Left ventricle myocardium inferior (tissue), 1 donor: ENCODE measurements around the gene TDRD6. TPM values are rescaled to one million over a fixed set of nuclear protein-coding genes. Genes with fewer than 3 reads are reported as not detected.
"Not testable (repeated sequence)": the region's sequence is repeated elsewhere in the genome, so short reads cannot be mapped to it uniquely, and the experiment has no call there.

Source experiments
- DNase-seq: peaks from one replicate; pipeline ENCODE4 v3.0.0-alpha.2; 2020
- H3K27ac ChIP-seq: fragments of 200-600 bp; replicated peaks from 2 replicates; pipeline ENCODE4 v1.8.0; 2021
- H3K27me3 ChIP-seq: fragments of 200-600 bp; 2 replicates; pipeline ENCODE4 v1.8.0; 2021; ENCODE audit warnings: low read depth
- H3K36me3 ChIP-seq: fragments of 200-600 bp; 2 replicates; pipeline ENCODE4 v1.8.0; 2021
- H3K4me1 ChIP-seq: fragments of 200-600 bp; 2 replicates; pipeline ENCODE4 v1.8.0; 2021
- H3K4me3 ChIP-seq: fragments of 200-600 bp; 2 replicates; pipeline ENCODE4 v1.8.0; 2021; ENCODE audit warnings: mild to moderate bottlenecking, moderate library complexity
- H3K9me3 ChIP-seq: fragments of 200-600 bp; replicated peaks from 2 replicates; pipeline ENCODE4 v1.8.0; 2021
- CTCF ChIP-seq: fragments of 200-600 bp; IDR thresholded peaks from 2 replicates; pipeline ENCODE4 v1.8.0; 2021; ENCODE audit warnings: antibody characterized with exemption, mild to moderate bottlenecking, borderline replicate concordance
- intact Hi-C: fragments of 100-400 bp; cut with micrococcal nuclease; formaldehyde crosslinking; loops from one replicate; pipeline ENCODE4 v1.11.0; 2022
- long read RNA-seq: library from polyadenylated mRNA; unstranded; transcript quantifications from one replicate; pipeline ENCODE4 v2.0.0, GENCODE V29; 2021
- total RNA-seq: library from RNA; stranded (reverse); fragmentation: NEBNext Ultra II Directional; extraction: Animal tissue kit (Norgen Biotek cat#: 25700); gene quantifications from one replicate; pipeline ENCODE4 v1.2.1, GENCODE V29; 2021
- donor health status: DM: no; HTN: yes; CAD: no; lungs with severe emphysema.

The TDRD6 gene
- 0.36 TPM for total RNA-seq
- long read RNA-seq, result 0 reads

GRCh38 chr6:46687619-46688097 lies at the start of gene TDRD6:
Gene TDRD6, plus strand, starts transcription at chr6:46687885. Its CDS starts 244 bp downstream, at chr6:46688129.
- H3K27me3 ChIP-seq, result no peaks in the 10 kb centered on the region
- no peak within 1 kb of the TSS for H3K27ac ChIP-seq
- DNase-seq, result no peak
- no peaks in the 10 kb centered on the region for H3K9me3 ChIP-seq
- H3K4me3 ChIP-seq, result no peak within 1 kb of the TSS
- no peak for TF ChIP-seq CTCF
- intact Hi-C loops, result no loop called here
- H3K36me3 ChIP-seq, result no peaks in the 10 kb centered on the region
- H3K4me1 ChIP-seq, result no peaks in the 10 kb centered on the region

- intact Hi-C loops, result no loop called here
- no peak for DNase-seq
- Histone ChIP-seq H3K4me1 (no peaks in the 10 kb centered on the region), H3K27me3 (no peaks in the 10 kb centered on the region), H3K4me3 (no peak overlapping the region), H3K36me3 (no peaks in the 10 kb centered on the region), H3K27ac (no peak overlapping the region), H3K9me3 (no peaks in the 10 kb centered on the region)
- TF ChIP-seq CTCF, result no peak
Observed at GRCh38 chr6:46637933-46638332, 49.8 kb upstream of the TDRD6 start.

GRCh38 chr6:46638650-46639049 lies 49.0 kb upstream of the TDRD6 start:
- H3K27ac ChIP-seq, result no peak overlapping the region
- no peaks in the 10 kb centered on the region for H3K4me1 ChIP-seq
- H3K36me3 ChIP-seq, result no peaks in the 10 kb centered on the region
- no peaks in the 10 kb centered on the region for H3K27me3 ChIP-seq
- intact Hi-C loops, result no loop called here
- no peaks in the 10 kb centered on the region for H3K9me3 ChIP-seq
- DNase-seq, result no peak
- no peak for TF ChIP-seq CTCF
- H3K4me3 ChIP-seq, result no peak overlapping the region

GRCh38 chr6:46642928-46643751 lies 44.5 kb upstream of the TDRD6 start:
- intact Hi-C loops, result no loop called here
- no peaks in the 10 kb centered on the region for H3K27me3 ChIP-seq

GRCh38 chr6:46645265-46645664 lies 42.4 kb upstream of the TDRD6 start:
- Histone ChIP-seq H3K4me1 (no peaks in the 10 kb centered on the region), H3K4me3 (no peak overlapping the region), H3K27me3 (no peaks in the 10 kb centered on the region), H3K27ac (no peak overlapping the region), H3K9me3 (no peaks in the 10 kb centered on the region), H3K36me3 (no peaks in the 10 kb centered on the region)
- intact Hi-C loops, result no loop called here
- TF ChIP-seq CTCF, result no peak
- no peak for DNase-seq

More at GRCh38 chr6:46642928-46643751, 44.5 kb upstream of the TDRD6 start:
- TF ChIP-seq CTCF, result no peak
- no peaks in the 10 kb centered on the region for H3K9me3 ChIP-seq
- no peak overlapping the region for H3K27ac ChIP-seq
- DNase-seq, result no peak
- H3K36me3 ChIP-seq, result no peaks in the 10 kb centered on the region
- no peak overlapping the region for H3K4me3 ChIP-seq
- no peaks in the 10 kb centered on the region for H3K4me1 ChIP-seq

- not testable (repeated sequence) for DNase-seq, H3K4me3 ChIP-seq, H3K27me3 ChIP-seq
Observed at GRCh38 chr6:46648108-46648507, 39.6 kb upstream of the TDRD6 start.

More at GRCh38 chr6:46648108-46648507, 39.6 kb upstream of the TDRD6 start:
- H3K36me3 ChIP-seq, intact Hi-C loops, H3K27ac ChIP-seq, H3K9me3 ChIP-seq: not testable (repeated sequence)
- H3K4me1 ChIP-seq, result peaks cover 12% of the 10 kb centered on the region
